ENCODE measurements around the gene AMPH.

Gene AMPH

DNA sequence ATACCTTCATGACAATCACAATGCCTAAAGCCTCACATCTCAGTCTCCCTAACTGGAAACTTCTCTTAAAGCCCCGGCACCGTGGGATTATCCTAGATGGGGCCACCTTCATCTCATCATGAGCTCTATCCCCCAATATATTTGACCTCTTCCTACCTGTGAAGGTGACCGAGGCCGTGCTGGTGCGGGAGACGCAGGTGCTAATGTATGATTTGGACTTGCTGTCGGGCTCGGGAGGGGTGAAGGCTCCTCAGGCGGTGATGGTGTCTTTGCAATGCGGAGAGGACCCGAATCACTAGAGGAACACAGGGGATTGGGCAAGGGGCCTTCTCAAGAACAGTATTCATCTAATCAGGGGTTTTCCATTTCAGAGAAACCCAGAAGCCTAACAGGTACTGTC is 168.4 kb downstream of the AMPH start:
- H2AFZ ChIP-seq (ENCODE audit: low read length) = no peak overlapping the region
- H3K79me1 ChIP-seq (ENCODE audit: low read depth, low read length) = no peaks in the 10 kb centered on the region
- H4K91ac ChIP-seq (ENCODE audit: low read depth, low read length, poor library complexity) = no peak overlapping the region
- H3K4me1 ChIP-seq (ENCODE audit: control insufficient read depth in 2 of 2, insufficient read depth in 1 of 2, low read depth in 1 of 2, low read length in 2 of 2) = no peaks in the 10 kb centered on the region
- H3K9me3 ChIP-seq (replicated peaks in 1 of 2; ENCODE audit: control insufficient read depth in 2 of 2, insufficient read depth in 1 of 2, low read depth in 1 of 2, low read length in 2 of 2) = peaks cover 0 to 6% of the 10 kb centered on the region in 2 donors
- H3K4me2 ChIP-seq (ENCODE audit: insufficient read depth, low read length, poor library complexity, severe bottlenecking) = no peak overlapping the region
- H2BK12ac ChIP-seq (ENCODE audit: low read length) = no peak overlapping the region
- no peak for DNase-seq (ENCODE audit: low spot score)
- no peak overlapping the region for H3K4me3 ChIP-seq (ENCODE audit: low read length in 2 of 2)
- H3K27ac ChIP-seq (replicated peaks; ENCODE audit: low read length) = no peak overlapping the region
- H3K4ac ChIP-seq (ENCODE audit: low read length) = no peak overlapping the region
- no peak overlapping the region for H2BK120ac ChIP-seq (ENCODE audit: low read depth, low read length)
- no peaks in the 10 kb centered on the region for H3K27me3 ChIP-seq (ENCODE audit: control insufficient read depth in 3 of 3, insufficient read depth in 3 of 3, low read depth in 1 of 3, low read length in 3 of 3)
- H3K36me3 ChIP-seq (replicated peaks in 1 of 2; ENCODE audit: control insufficient read depth in 2 of 2, insufficient read depth in 2 of 2, low read length in 2 of 2) = peaks cover 0 to 5% of the 10 kb centered on the region in 2 donors
- H3K18ac ChIP-seq (ENCODE audit: low read length) = no peak overlapping the region
- no CpG with 5 or more reads among the region's 11 CpGs for WGBS, 2 donors (ENCODE audit: extremely low coverage in 2 of 2, insufficient read length in 2 of 2, insufficient replicate concordance in 1 of 2)
- H3K14ac ChIP-seq (ENCODE audit: low read length) = no peak overlapping the region
- H3K9ac ChIP-seq (ENCODE audit: low read depth, low read length, poor library complexity) = no peak overlapping the region
- no peak overlapping the region for H2AK5ac ChIP-seq (ENCODE audit: low read depth, low read length)
- H2BK15ac ChIP-seq (ENCODE audit: low read length) = no peak overlapping the region
- no peak overlapping the region for H3K23ac ChIP-seq (ENCODE audit: low read depth, low read length, poor library complexity)
- H2BK5ac ChIP-seq (ENCODE audit: low read length) = no peak overlapping the region
- peak overlapping the region; percentile 30 for H4K8ac ChIP-seq (ENCODE audit: low read depth, low read length)

DNA sequence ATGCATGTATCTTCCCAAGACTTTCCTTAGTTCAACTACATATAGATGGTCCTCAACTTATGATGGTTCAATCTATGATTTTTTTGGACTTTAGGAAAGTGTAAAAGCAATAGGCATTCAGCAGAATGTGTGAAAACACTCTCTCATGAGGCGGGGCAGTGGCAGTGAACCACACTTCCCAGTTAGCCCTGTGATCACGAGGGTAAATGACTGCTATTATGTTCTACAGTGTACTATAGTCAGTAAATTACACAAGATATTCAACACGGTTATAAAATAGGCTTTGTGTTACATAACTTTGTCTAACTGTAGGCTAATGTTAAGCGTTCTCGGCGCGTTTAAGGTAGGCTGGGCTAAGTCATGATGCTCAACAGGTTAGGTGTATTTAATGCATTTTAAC is 169.3 kb downstream of the AMPH start:
- no peak for DNase-seq (ENCODE audit: low spot score)
- Histone ChIP-seq H2BK5ac (ENCODE audit: low read length) (no peak overlapping the region), H2AK5ac (ENCODE audit: low read depth, low read length) (no peak overlapping the region), H3K9me3 (replicated peaks in 1 of 2; ENCODE audit: control insufficient read depth in 2 of 2, insufficient read depth in 1 of 2, low read depth in 1 of 2, low read length in 2 of 2) (peaks cover 0 to 6% of the 10 kb centered on the region in 2 donors), H2BK15ac (ENCODE audit: low read length) (no peak overlapping the region), H4K8ac (ENCODE audit: low read depth, low read length) (no peak overlapping the region), H3K23ac (ENCODE audit: low read depth, low read length, poor library complexity) (no peak overlapping the region), H3K4ac (ENCODE audit: low read length) (no peak overlapping the region), H3K18ac (ENCODE audit: low read length) (no peak overlapping the region), H3K14ac (ENCODE audit: low read length) (no peak overlapping the region), H3K27me3 (ENCODE audit: control insufficient read depth in 3 of 3, insufficient read depth in 3 of 3, low read depth in 1 of 3, low read length in 3 of 3) (no peaks in the 10 kb centered on the region), H3K9ac (ENCODE audit: low read depth, low read length, poor library complexity) (no peak overlapping the region), H4K91ac (ENCODE audit: low read depth, low read length, poor library complexity) (no peak overlapping the region), H2BK12ac (ENCODE audit: low read length) (no peak overlapping the region), H3K4me1 (ENCODE audit: control insufficient read depth in 2 of 2, insufficient read depth in 1 of 2, low read depth in 1 of 2, low read length in 2 of 2) (no peaks in the 10 kb centered on the region), H3K36me3 (replicated peaks in 1 of 2; ENCODE audit: control insufficient read depth in 2 of 2, insufficient read depth in 2 of 2, low read length in 2 of 2) (peaks cover 0 to 7% of the 10 kb centered on the region in 2 donors), H2AFZ (ENCODE audit: low read length) (no peak overlapping the region), H3K79me1 (ENCODE audit: low read depth, low read length) (no peaks in the 10 kb centered on the region), H3K4me3 (ENCODE audit: low read length in 2 of 2) (no peak overlapping the region), H3K4me2 (ENCODE audit: insufficient read depth, low read length, poor library complexity, severe bottlenecking) (no peak overlapping the region), H2BK120ac (ENCODE audit: low read depth, low read length) (no peak overlapping the region), H3K27ac (replicated peaks; ENCODE audit: low read length) (no peak overlapping the region)
- no CpG with 5 or more reads among the region's 7 CpGs for WGBS, 2 donors (ENCODE audit: extremely low coverage in 2 of 2, insufficient read length in 2 of 2, insufficient replicate concordance in 1 of 2)

DNA sequence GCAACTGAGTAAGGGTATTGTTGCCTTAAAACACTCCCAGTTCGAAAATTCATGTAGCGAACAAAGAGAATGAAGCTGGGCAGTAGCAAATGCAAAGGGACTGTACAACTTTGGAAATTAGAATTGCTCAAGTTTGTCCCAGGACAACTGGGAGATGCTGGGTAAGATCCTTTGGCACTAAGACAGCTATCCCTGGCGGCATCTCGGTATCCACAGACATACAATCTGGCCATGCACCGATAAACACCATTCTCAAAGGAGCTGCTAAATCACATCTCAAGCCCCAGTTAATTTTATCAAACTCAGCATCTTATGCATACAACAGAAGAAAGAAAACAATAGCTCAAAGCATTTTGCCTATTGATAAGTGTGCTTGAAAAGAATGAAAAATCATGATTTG is 177.3 kb downstream of the AMPH start:
- Histone ChIP-seq H3K9me3 (replicated peaks in 1 of 2; ENCODE audit: control insufficient read depth in 2 of 2, insufficient read depth in 1 of 2, low read depth in 1 of 2, low read length in 2 of 2) (peaks cover 0 to 3% of the 10 kb centered on the region in 2 donors), H2BK120ac (ENCODE audit: low read depth, low read length) (no peak overlapping the region), H3K9ac (ENCODE audit: low read depth, low read length, poor library complexity) (no peak overlapping the region), H2AK5ac (ENCODE audit: low read depth, low read length) (no peak overlapping the region), H3K14ac (ENCODE audit: low read length) (no peak overlapping the region), H3K79me1 (ENCODE audit: low read depth, low read length) (no peaks in the 10 kb centered on the region), H2AFZ (ENCODE audit: low read length) (no peak overlapping the region), H3K27me3 (ENCODE audit: control insufficient read depth in 3 of 3, insufficient read depth in 3 of 3, low read depth in 1 of 3, low read length in 3 of 3) (no peaks in the 10 kb centered on the region), H4K8ac (ENCODE audit: low read depth, low read length) (no peak overlapping the region), H2BK5ac (ENCODE audit: low read length) (no peak overlapping the region), H3K4ac (ENCODE audit: low read length) (no peak overlapping the region), H3K23ac (ENCODE audit: low read depth, low read length, poor library complexity) (no peak overlapping the region), H3K4me1 (ENCODE audit: control insufficient read depth in 2 of 2, insufficient read depth in 1 of 2, low read depth in 1 of 2, low read length in 2 of 2) (peaks cover 0 to 2% of the 10 kb centered on the region in 2 donors), H4K91ac (ENCODE audit: low read depth, low read length, poor library complexity) (no peak overlapping the region), H3K4me3 (ENCODE audit: low read length in 2 of 2) (no peak overlapping the region), H3K4me2 (ENCODE audit: insufficient read depth, low read length, poor library complexity, severe bottlenecking) (no peak overlapping the region), H3K18ac (ENCODE audit: low read length) (no peak overlapping the region), H2BK12ac (ENCODE audit: low read length) (no peak overlapping the region), H3K36me3 (replicated peaks in 1 of 2; ENCODE audit: control insufficient read depth in 2 of 2, insufficient read depth in 2 of 2, low read length in 2 of 2) (peaks cover 0 to 2% of the 10 kb centered on the region in 2 donors), H2BK15ac (ENCODE audit: low read length) (no peak overlapping the region), H3K27ac (replicated peaks; ENCODE audit: low read length) (no peak overlapping the region)
- no peak for DNase-seq (ENCODE audit: low spot score)
- WGBS, 2 donors (ENCODE audit: extremely low coverage in 2 of 2, insufficient read length in 2 of 2, insufficient replicate concordance in 1 of 2) = no CpG with 5 or more reads among the region's 5 CpGs

DNA sequence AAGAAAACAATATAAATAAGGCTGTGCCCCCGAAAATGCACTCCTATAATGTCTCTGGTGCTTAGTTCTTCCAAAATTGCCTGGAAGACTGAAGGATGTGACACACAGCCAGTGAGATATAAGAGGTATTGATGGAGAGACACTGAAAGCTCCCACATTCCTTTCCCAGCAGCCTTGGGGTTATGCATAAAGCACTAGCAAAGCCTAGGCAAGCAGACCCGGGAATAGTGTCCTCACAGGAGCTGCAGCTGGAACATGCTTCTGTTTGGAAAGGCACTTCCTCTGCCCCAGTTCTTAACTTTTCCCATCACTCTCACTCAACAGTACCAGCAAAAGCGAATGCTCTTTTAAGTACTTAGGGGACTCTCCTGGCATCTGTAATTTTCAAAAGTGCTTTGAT is 178.0 kb downstream of the AMPH start:
- DNase-seq (ENCODE audit: low spot score) = no peak
- H2BK15ac ChIP-seq (ENCODE audit: low read length) = no peak overlapping the region

More for the DNA sequence above, 178.0 kb downstream of the AMPH start:
- no peaks in the 10 kb centered on the region for H3K27me3 ChIP-seq (ENCODE audit: control insufficient read depth in 3 of 3, insufficient read depth in 3 of 3, low read depth in 1 of 3, low read length in 3 of 3)
- H3K36me3 ChIP-seq (replicated peaks in 1 of 2; ENCODE audit: control insufficient read depth in 2 of 2, insufficient read depth in 2 of 2, low read length in 2 of 2) = peaks cover 0 to 2% of the 10 kb centered on the region in 2 donors
- no peak overlapping the region for H3K4me2 ChIP-seq (ENCODE audit: insufficient read depth, low read length, poor library complexity, severe bottlenecking)
- H3K9me3 ChIP-seq (replicated peaks in 1 of 2; ENCODE audit: control insufficient read depth in 2 of 2, insufficient read depth in 1 of 2, low read depth in 1 of 2, low read length in 2 of 2) = no peaks in the 10 kb centered on the region
- no peak overlapping the region for H2BK12ac ChIP-seq (ENCODE audit: low read length)
- no peak overlapping the region for H2BK5ac ChIP-seq (ENCODE audit: low read length)
- no peak overlapping the region for H3K9ac ChIP-seq (ENCODE audit: low read depth, low read length, poor library complexity)
- H2AK5ac ChIP-seq (ENCODE audit: low read depth, low read length) = no peak overlapping the region
- no peak overlapping the region for H3K4ac ChIP-seq (ENCODE audit: low read length)
- no peak overlapping the region for H2AFZ ChIP-seq (ENCODE audit: low read length)
- H3K4me3 ChIP-seq (ENCODE audit: low read length in 2 of 2) = no peak overlapping the region
- no CpG with 5 or more reads among the region's 3 CpGs for WGBS, 2 donors (ENCODE audit: extremely low coverage in 2 of 2, insufficient read length in 2 of 2, insufficient replicate concordance in 1 of 2)
- no peak overlapping the region for H3K23ac ChIP-seq (ENCODE audit: low read depth, low read length, poor library complexity)
- no peak overlapping the region for H3K18ac ChIP-seq (ENCODE audit: low read length)
- H3K79me1 ChIP-seq (ENCODE audit: low read depth, low read length) = no peaks in the 10 kb centered on the region
- H3K4me1 ChIP-seq (ENCODE audit: control insufficient read depth in 2 of 2, insufficient read depth in 1 of 2, low read depth in 1 of 2, low read length in 2 of 2) = peaks cover 0 to 2% of the 10 kb centered on the region in 2 donors
- H3K27ac ChIP-seq (replicated peaks; ENCODE audit: low read length) = no peak overlapping the region
- no peak overlapping the region for H2BK120ac ChIP-seq (ENCODE audit: low read depth, low read length)
- no peak overlapping the region for H4K91ac ChIP-seq (ENCODE audit: low read depth, low read length, poor library complexity)
- no peak overlapping the region for H3K14ac ChIP-seq (ENCODE audit: low read length)
- H4K8ac ChIP-seq (ENCODE audit: low read depth, low read length) = no peak overlapping the region
